Measurements from ENCODE around the gene TMEM41B.
A peak's percentile ranks its signal among the peaks of the same experiment; 100 is the strongest.
"Not testable (repeated sequence)": the region's sequence is repeated elsewhere in the genome, so short reads cannot be mapped to it uniquely, and the experiment has no call there.

Gene TMEM41B

GRCh38 chr11:9314291-9315077, at the start of gene TMEM41B:
TSS of gene TMEM41B (minus strand) at chr11:9314593. CDS start at chr11:9314441, 152 bp downstream.
- peak; percentile 95 for DNase-seq
- in situ Hi-C loops (cut with HindIII; ENCODE audit: low pct_ligation_motif_present, low pct_unique_long_range_greater_than_20kb, low sequenced_read_pairs), result no loop called here

- no peak for DNase-seq
- in situ Hi-C loops (cut with HindIII; ENCODE audit: low pct_ligation_motif_present, low pct_unique_long_range_greater_than_20kb, low sequenced_read_pairs), result no loop called here
These were observed 48.0 kb upstream of the TMEM41B start for GRCh38 chr11:9362393-9362863.

GRCh38 chr11:9360862-9361622, 46.6 kb upstream of the TMEM41B start:
- in situ Hi-C loops (cut with HindIII; ENCODE audit: low pct_ligation_motif_present, low pct_unique_long_range_greater_than_20kb, low sequenced_read_pairs); DNase-seq: not testable (repeated sequence)

- in situ Hi-C loops (cut with HindIII; ENCODE audit: low pct_ligation_motif_present, low pct_unique_long_range_greater_than_20kb, low sequenced_read_pairs), result no loop called here
- DNase-seq, result no peak
These were observed 42.6 kb upstream of the TMEM41B start for GRCh38 chr11:9357041-9357440.

- no peak for DNase-seq
These were observed 37.0 kb upstream of the TMEM41B start for GRCh38 chr11:9351321-9351881.

GRCh38 chr11:9347779-9348178, 33.4 kb upstream of the TMEM41B start:
- DNase-seq; in situ Hi-C loops (cut with HindIII; ENCODE audit: low pct_ligation_motif_present, low pct_unique_long_range_greater_than_20kb, low sequenced_read_pairs): not testable (repeated sequence)

More at GRCh38 chr11:9351321-9351881, 37.0 kb upstream of the TMEM41B start:
- in situ Hi-C loops (cut with HindIII; ENCODE audit: low pct_ligation_motif_present, low pct_unique_long_range_greater_than_20kb, low sequenced_read_pairs), result no loop called here

- DNase-seq, result no peak
- in situ Hi-C loops (cut with HindIII; ENCODE audit: low pct_ligation_motif_present, low pct_unique_long_range_greater_than_20kb, low sequenced_read_pairs), result no loop called here
These were observed 32.7 kb upstream of the TMEM41B start for GRCh38 chr11:9347100-9347499.

- no peak for DNase-seq
- in situ Hi-C loops (cut with HindIII; ENCODE audit: low pct_ligation_motif_present, low pct_unique_long_range_greater_than_20kb, low sequenced_read_pairs), result no loop called here
These were observed 29.8 kb upstream of the TMEM41B start for GRCh38 chr11:9344061-9344680.

- DNase-seq, result no peak
- in situ Hi-C loops (cut with HindIII; ENCODE audit: low pct_ligation_motif_present, low pct_unique_long_range_greater_than_20kb, low sequenced_read_pairs), result no loop called here
These were observed 27.3 kb upstream of the TMEM41B start for GRCh38 chr11:9341638-9342178.

GRCh38 chr11:9332655-9333054, 18.3 kb upstream of the TMEM41B start:
- in situ Hi-C loops (cut with HindIII; ENCODE audit: low pct_ligation_motif_present, low pct_unique_long_range_greater_than_20kb, low sequenced_read_pairs), result no loop called here
- no peak for DNase-seq

GRCh38 chr11:9330387-9331384, 16.3 kb upstream of the TMEM41B start:
- in situ Hi-C loops (cut with HindIII; ENCODE audit: low pct_ligation_motif_present, low pct_unique_long_range_greater_than_20kb, low sequenced_read_pairs), result no loop called here
- DNase-seq, result no peak

- in situ Hi-C loops (cut with HindIII; ENCODE audit: low pct_ligation_motif_present, low pct_unique_long_range_greater_than_20kb, low sequenced_read_pairs), result no loop called here
- DNase-seq, result no peak
These were observed 5.7 kb upstream of the TMEM41B start for GRCh38 chr11:9320047-9320446.

- DNase-seq; in situ Hi-C loops (cut with HindIII; ENCODE audit: low pct_ligation_motif_present, low pct_unique_long_range_greater_than_20kb, low sequenced_read_pairs): not testable (repeated sequence)
These were observed 5.1 kb upstream of the TMEM41B start for GRCh38 chr11:9319377-9320001.

- DNase-seq; in situ Hi-C loops (cut with HindIII; ENCODE audit: low pct_ligation_motif_present, low pct_unique_long_range_greater_than_20kb, low sequenced_read_pairs): not testable (repeated sequence)
These were observed 4.3 kb upstream of the TMEM41B start for GRCh38 chr11:9318442-9319376.

GRCh38 chr11:9316334-9316733, 1.9 kb upstream of the TMEM41B start:
- no peak for DNase-seq
- in situ Hi-C loops (cut with HindIII; ENCODE audit: low pct_ligation_motif_present, low pct_unique_long_range_greater_than_20kb, low sequenced_read_pairs), result no loop called here

GRCh38 chr11:9315078-9315688, 790 bp upstream of the TMEM41B start:
- DNase-seq, result no peak
- in situ Hi-C loops (cut with HindIII; ENCODE audit: low pct_ligation_motif_present, low pct_unique_long_range_greater_than_20kb, low sequenced_read_pairs), result no loop called here
